Left ventricle myocardium superior (tissue), 1 donor: ENCODE data around the gene NRDE2. TPM values are rescaled to one million over a fixed set of nuclear protein-coding genes. Genes with fewer than 3 reads are reported as not detected.

Experiments
- ATAC-seq: fragments of 200-7000 bp; cut with Tn5 transposase; one replicate; pipeline ENCODE4 v1.9.1; 2020; ENCODE audit warnings: mild to moderate bottlenecking, moderate library complexity
- DNase-seq: peaks from one replicate; pipeline ENCODE4 v3.0.0-alpha.2; 2020
- intact Hi-C: fragments of 100-400 bp; cut with micrococcal nuclease; formaldehyde crosslinking; loops from one replicate; pipeline ENCODE4 v1.11.0; 2022
- total RNA-seq: library from RNA; stranded (reverse); fragmentation: NEBNext Ultra II Directional; extraction: Animal tissue kit (Norgen Biotek cat#: 25700); gene quantifications from one replicate; pipeline ENCODE4 v1.2.1, GENCODE V29; 2021
- donor health status: DM: no; HTN: yes; CAD: no; lungs with severe emphysema.

NRDE2 gene
- total RNA-seq, 1 donor from 2014 or later: 11.8 TPM

DNA sequence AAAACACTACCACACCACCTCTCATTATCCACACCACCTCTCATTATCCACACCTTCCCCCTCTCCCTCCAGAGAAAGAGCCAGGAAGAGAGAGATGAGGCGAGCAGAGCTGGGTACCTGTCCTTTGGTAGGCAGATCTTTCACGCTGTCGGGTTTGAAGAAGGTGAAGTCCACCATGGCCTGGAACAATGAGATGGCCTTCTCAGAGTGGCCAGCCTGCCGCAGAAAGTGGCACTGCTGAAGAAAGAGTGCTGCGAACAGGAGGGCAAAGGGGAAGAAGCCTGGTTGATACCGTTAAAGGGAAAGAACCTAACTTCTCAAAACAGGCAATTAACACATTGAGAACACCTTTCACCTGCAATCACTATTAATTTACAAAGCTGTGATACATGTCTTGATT lies 30.6 kb downstream of the NRDE2 start:
- ATAC-seq (no peak), DNase-seq (no peak)
- intact Hi-C loops: no loop called here

DNA sequence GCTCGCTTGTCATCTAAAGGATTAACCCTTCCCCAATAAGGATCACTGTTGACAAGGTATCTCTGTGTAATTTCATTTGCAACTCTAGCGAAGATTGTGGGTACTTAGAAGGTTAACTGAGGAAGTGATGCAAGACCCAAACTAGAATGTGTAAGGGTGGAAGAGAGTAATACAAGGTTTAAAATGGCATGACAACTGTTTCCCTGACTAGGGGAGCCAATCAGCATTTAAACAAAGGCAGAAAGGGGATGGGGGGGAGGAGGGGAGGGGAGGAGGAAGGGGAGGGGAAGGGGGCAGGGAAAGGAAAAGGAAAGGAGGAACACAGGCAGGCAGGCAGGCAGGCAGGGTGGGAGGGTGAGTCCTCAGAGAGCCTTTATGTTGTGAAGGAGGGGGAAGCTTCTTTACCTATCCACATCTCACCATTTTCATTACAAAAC lies 31.1 kb downstream of the NRDE2 start:
- intact Hi-C loops: no loop called here
- DNase-seq (no peak), ATAC-seq (no peak)

DNA sequence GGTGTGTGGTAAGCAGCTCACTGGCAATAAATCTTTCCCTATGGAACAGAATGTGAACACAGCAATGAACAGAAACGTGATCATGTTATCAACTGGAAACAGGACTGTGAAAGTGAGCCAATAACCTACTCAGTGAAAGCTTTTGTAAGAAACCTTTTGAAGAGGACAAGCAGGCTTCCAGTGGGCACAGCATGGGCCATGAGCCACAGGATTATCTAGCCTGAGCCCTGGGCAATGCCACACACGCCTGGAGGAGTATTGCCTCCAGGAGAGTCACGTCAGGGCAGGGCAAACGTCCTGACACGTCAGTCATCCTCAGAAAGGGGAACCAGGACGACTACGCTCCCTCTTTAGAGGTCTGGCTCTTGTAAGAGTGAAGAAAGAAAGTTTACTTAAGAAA lies 32.3 kb downstream of the NRDE2 start:
- ATAC-seq (peak; percentile 92), DNase-seq (peak; percentile 73)
- intact Hi-C loops: no loop called here

DNA sequence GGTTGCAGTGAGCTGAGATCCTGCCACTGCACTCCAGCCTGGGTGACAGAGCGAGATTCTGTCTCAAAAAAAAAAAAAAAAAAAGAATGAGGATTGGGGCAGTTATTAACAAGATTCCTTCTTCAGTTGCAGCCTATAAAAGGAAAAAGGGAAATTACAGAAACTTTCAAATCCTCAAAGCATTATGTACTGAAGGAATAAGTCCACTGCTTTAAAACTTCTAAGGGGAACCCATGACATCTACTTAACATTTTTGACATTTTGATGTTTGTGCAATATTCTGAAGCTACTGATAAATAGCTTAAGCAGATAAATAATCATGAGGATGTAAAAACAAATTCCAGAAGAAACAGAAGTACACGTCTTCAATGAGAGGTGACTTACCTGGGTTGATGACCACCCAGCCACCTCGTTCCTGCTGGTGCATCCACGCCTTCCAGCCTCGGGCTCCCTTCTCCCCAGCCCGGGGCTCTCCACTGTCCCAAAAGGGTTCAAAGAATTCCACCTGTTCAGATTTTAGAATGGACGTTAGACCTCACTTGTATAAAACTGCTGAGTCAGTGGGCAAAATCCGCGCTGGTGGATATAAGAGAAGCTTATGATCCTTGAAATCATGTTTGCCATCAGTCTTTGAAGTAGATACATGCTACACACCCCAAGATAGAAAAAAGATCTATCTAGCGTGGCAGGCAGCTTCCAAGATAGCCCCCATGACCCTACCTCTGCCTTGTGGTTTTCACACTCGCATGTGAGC lies 33.7 kb downstream of the NRDE2 start:
- no peak for ATAC-seq
- no peak for DNase-seq
- intact Hi-C loops: no loop called here

DNA sequence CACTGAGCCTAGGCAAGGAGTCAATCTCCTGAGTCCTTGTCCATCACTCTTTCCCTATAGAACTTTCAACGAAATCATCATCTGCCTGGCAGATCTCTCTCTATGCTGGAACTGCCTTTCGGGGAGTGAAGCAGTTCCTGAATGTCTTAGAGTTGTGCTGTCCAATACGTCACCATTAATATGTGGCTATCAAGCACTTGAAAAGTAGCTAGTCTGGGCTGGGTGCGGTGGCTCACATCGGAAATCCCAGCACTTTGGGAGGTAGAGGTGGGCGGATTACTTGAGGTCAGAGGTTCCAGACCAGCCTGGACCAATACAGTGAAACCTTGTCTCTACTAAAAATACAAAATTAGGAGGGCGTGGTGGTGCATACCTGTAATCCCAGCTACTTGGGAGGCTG lies 35.1 kb downstream of the NRDE2 start:
- ATAC-seq (no peak), DNase-seq (no peak)
- intact Hi-C loops: no loop called here

DNA sequence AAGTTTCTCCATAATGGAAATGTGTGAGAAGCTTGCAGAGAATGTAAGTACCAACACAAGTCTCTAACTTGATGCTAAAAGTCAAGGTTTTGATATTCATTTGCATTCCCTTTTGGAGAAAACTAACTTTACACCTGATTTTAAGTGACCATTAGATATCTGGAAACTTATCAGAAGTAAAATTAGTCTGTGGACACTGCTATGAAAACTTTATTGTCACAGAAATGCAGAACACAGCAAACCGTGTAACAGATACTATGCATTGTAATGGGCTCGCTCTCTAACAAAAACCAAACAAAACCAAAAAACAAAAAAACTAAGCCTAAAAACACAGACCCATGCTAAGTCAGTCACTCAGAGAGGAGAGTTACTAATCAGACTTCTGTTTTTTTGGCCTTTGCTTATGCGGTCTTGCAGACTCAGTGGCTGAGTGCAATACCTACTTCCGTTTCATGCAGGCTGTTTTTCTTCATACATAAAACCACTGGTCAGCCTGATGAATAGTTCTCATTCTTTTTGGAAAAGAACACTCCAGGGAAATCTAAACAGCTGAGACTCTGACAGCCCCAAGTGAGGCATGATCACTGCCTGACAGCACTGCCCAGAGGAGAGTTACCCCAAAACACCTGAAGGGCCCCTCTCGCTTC lies 35.7 kb downstream of the NRDE2 start:
- DNase-seq (no peak), ATAC-seq (no peak)
- intact Hi-C loops: no loop called here

DNA sequence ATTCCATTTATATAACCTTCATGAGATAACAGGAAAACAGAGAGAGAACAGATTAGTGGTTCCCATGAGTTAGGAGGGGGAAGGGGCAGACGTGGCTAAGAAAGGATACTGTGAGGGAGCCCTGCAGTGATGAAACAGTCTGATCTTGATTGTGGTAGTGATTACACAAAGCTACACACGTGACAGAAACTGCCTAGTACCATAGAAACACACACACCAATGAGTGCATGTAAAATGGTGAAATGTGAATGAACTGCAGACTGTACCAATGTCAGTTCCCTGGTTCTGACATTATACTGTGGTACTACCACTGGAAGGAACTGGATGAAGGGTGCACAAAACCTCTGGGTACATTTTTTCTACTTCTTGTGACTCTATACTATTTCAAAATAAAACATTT lies 36.9 kb downstream of the NRDE2 start:
- DNase-seq (no peak), ATAC-seq (no peak)
- intact Hi-C loops: no loop called here

DNA sequence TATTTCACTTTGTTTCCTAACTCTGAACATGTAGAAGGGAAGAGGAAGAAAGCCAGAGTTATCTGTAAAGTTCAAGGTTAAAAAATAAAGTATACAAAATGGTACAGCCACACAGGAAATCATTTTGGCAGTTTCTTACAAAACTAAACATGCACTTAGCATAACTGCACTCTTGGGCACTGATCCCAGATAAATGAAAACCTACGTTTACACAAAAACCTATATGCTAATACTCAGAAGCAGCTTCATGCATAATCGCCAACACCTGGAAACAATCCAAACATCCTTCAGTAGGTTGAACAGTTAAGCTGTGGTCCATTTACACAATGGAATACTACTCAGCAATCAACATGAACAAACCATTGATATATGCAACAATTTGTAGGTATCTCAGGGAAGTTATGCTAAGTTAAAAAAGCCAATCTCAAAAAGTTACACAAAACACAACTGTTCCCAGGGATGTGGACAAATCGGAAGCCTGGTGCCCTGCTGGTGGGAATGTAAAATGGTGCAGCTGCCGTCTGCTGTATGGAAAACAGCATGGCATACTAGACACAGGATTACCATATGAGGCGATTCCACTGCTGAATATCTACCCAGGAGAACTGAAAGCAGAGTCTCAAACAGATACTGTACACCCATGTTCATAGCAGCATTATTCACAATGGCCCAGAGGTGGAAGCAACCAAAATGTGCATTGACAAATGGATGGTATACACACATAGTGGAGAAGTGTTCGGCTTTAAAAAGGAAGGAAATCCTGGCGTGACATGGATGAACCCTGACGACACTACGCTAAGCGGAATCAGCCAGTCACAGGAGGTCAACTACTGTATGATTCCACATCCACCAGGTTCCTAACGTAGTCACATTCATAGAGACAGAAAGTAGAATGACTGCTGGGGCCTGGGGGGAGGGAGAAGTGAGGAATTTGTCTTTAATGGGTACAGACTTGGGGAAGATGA lies 37.7 kb downstream of the NRDE2 start:
- DNase-seq (no peak), ATAC-seq (no peak)
- intact Hi-C loops: no loop called here

DNA sequence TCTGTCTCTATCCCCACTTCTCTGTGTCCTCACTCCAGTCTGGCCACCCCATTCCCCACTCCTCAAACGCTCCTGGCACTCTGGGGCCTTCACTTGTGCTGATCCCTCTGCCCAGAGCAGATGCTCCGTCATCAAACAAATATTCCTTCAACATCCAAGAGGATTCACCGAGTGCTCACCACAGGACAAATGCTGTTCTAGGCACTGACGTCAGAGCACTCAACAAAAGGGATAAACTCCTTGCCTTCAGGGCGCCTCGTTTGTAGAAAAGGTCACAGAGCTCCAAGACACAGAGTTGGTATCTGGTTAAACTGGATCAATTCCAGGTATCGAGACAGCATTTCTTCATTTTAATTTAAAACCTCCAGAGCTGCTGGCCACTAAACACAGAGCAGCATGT lies 40.0 kb downstream of the NRDE2 start:
- ATAC-seq (no peak), DNase-seq (no peak)
- intact Hi-C loops: no loop called here

DNA sequence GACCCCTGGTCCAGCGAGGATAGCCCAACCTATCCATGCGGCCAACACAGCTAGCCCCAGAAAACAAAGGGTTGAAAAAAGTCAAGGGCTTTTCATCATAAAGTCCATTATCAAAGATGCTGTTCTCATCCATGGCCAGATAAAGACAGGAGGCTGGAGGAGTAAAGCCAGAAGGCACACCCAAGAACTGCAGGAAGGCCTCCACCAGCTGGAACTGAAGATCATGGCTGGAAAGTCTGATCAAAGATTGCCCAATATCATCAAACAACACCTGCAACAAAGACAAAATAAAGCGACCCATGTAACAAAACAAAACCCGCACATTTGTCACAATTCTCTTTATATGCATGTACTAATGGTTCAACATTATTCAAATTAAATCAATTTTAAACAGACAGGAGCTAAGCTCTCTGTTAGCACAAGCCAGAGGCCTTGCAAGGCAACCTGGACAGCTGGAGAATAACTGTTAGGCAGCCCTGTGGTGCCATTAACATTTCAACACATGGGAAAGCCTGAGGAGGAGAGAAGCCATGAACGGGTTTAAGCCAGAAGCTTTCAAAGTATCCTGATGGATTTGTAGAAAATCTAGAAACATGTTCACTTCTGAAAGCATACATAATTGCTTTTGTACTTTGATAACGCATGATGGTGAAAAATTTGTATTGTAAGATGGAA lies 41.3 kb downstream of the NRDE2 start:
- intact Hi-C loops: no loop called here
- ATAC-seq: no peak
- no peak for DNase-seq

DNA sequence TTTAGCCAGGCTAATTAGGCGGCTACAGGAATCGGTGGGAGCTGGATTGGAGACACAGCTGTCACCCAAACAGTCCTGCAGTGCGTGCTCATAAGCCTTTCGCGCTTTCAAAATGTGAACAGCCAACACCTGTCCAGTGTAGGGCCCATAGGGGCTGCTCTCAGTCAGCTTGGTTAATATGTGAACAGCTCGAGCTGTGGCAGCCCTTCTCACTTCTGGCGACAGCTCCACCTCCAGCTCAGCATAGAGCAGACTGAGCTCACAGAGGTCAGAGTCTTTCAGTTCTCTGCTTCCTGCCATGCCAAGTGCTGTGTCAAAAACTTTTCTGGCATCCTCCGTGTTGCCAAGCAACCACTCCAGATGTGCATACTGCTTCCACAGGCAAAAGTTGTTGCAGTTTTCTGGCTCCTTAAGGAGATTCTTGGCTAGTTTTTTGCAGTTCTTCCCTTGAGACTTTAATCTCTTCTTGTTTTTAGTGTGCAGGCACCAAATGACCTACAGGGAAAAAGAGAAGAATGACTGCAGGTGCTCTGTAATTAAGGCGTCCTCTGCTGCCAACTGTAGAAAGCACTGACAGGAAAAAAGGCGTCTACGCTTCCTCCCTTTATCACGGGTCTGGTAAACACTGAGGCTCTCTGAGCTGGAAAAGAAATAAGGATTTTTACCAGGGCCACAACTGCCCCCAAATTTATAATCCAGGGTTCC lies 42.9 kb downstream of the NRDE2 start:
- peak; percentile 46 for DNase-seq
- peak; percentile 89 for ATAC-seq
- intact Hi-C loops: no loop called here

DNA sequence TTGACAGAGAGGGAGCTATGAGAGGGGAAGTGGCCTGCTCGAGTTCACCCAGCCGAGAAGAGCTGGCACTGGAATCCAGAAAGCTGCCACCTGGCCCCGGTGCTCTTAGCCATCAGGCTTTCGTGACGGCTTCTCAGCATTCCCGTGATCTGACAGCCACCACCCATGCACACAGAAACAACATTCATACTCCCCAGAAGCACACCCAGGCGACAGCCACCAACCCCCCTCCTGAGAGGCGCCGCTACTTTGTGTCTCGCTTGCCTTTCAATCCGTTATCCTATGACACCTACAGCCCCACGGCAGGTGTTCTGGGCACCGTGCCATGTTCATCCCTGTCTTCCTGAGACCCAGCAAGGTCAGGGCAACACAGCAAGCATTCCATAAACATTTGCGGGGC lies 44.0 kb downstream of the NRDE2 start:
- ATAC-seq (peak; percentile 11), DNase-seq (no peak)
- intact Hi-C loops: no loop called here

DNA sequence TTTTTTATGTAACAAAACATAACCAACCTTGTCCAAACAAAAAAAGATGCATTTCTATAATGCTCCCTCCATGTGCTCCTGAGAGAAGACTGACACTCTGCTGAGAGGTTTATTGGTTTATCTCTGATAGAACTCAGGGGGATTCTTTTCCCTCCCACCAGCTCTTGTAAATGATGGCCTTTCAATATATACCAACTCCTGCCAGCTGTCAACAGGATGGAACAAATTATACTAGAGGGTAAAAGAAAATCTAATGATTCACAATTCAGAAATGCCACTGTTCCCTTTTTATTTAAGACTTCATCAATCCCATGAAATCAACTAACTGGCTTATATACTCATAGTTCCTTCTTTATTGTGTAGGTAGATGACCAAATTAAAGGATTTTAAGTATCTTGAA lies 50.0 kb downstream of the NRDE2 start:
- no peak for ATAC-seq
- DNase-seq: no peak
- intact Hi-C loops: no loop called here

DNA sequence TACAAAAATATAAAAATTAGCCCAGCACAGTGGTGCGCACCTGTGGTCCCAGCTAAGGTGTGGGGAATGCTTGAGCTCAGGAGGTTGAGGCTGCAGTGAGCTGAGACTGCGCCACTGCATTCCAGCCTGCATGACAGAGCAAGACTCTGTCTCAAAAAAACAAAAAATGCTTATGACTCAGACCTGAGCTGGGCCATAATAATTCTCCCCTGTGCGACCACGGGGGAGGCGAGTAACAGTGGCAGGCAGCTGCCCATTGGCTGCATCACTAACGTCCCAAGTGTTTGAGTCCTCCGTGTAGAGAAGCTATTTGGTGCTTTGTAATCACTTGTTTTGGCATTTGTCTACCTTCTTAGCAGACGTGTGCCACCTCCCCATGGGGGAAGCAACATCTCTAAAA lies 50.5 kb downstream of the NRDE2 start:
- ATAC-seq: no peak
- intact Hi-C loops: no loop called here

DNA sequence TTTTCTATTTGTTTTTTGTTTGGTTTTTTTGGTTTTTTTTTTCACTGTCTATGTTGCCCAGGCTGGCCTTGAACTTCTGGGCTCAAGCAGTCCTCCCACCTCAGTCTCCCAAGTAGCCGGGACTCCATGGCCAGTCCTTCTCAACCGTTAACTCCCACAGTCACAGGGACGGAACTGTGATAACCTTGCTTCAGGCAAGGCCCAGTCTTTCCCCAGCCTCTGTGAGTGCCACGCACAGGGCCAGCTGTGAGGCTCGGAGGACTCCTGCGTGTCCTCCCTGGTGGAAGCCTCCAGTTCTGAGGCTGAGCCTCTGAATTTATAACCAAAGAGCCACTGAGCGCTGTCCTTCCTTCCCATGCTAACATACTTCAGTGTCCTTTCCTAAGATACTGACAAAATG lies 51.6 kb downstream of the NRDE2 start:
- ATAC-seq: no peak
- intact Hi-C loops: no loop called here
- DNase-seq: no peak

More for the DNA sequence above, 50.5 kb downstream of the NRDE2 start:
- DNase-seq: no peak

DNA sequence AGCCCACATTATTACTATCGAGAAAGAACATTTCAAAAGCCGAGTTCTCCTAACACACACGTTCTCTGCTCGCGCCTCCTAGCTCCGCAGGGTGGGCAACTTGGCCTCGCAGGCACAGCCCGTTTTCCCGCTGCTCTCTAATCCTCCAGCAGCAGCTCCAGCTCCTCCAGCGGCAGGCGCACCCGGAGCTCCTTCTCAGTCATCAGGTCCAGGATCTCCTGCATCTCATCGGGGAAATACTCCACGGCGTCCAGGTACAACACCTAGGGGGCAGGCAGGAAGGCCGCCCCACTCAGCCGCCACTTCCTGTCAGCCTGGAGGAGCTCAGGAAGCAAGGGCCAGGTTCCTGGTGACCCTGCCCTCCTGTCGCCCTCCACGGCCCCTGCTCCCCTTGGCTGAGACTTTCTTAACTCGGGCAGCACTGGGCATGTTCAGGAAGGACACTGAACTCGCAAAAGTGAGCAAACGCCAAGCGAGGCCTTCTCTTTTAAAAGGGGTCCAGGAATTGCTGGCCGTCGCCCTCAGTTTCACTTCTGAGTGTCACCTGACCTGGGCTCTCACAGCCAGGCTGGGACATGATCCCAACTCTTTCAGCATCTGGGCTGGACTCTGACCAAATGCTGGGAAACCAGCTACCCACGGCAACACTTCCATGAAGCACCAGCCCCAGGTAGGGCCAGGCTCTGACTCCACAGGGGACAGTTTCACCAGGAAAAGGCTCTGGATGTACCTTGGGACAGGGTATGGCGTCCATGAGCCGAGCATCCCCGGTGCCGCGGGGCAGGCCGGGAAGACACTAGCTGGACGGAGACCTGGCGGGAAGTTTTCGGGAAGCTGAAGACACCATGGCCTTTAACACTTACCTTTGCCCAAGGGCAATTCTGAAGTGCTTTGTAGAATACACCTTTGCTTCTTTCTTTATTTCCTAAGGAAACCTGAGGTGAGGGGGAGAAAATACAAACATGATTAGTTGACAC lies 53.3 kb downstream of the NRDE2 start:
- peak; percentile 51 for ATAC-seq
- intact Hi-C loops: no loop called here
- peak; percentile 47 for DNase-seq

DNA sequence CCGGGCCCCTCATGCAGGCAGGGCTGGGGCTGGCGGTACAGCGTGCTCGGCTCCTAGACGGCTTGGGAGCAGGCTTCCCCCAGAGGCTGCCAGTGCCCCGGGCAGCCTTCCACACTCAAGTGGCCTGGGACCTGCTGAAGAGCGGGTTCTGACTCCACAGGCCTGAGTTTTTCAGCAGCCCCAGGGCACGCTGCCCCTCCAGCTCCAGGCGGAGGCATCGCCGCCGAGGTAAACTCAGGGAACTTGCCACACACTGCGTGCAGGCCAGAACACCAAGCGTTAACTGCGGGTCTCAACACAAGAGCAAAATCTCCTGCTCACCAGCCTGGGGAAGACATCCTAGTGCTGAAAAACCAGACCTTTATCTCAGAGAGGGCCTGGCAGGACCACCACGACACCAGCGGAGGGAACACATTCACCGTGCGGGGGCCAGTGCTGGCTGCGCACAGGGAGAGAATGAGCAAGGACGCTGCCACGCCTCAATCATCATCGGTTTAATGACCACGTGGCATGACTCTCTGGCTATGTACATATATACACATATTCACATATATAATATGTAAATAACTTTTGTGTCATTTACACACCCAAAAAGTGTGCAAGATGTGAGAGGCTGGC lies 54.1 kb downstream of the NRDE2 start:
- no peak for DNase-seq
- no peak for ATAC-seq

More for the DNA sequence above, 54.1 kb downstream of the NRDE2 start:
- intact Hi-C loops: no loop called here
